HG02870 (cell line): ENCODE results near the gene COL27A1.

ENCODE experiments used
- ATAC-seq: cut with Tn5 transposase; IDR thresholded peaks from one replicate; pipeline ENCODE4 v1.9.1; 2021; ENCODE audit warnings: mild to moderate bottlenecking, moderate library complexity; ENCODE audit not compliant: unreplicated experiment

Gene COL27A1

GRCh38 chr9:114281473-114282103 lies 126.3 kb downstream of the COL27A1 start:
- ATAC-seq: no peak

- no peak for ATAC-seq
These were observed 126.8 kb downstream of the COL27A1 start for GRCh38 chr9:114282104-114282485.

GRCh38 chr9:114282507-114282906 lies 127.2 kb downstream of the COL27A1 start:
- ATAC-seq: no peak

GRCh38 chr9:114282926-114283325 lies 127.6 kb downstream of the COL27A1 start:
- ATAC-seq: no peak

GRCh38 chr9:114283551-114284111 lies 128.3 kb downstream of the COL27A1 start:
- ATAC-seq: no peak

GRCh38 chr9:114284316-114285060 lies 129.2 kb downstream of the COL27A1 start:
- no peak for ATAC-seq

GRCh38 chr9:114285166-114285867 lies 130.0 kb downstream of the COL27A1 start:
- ATAC-seq: no peak

- no peak for ATAC-seq
These were observed 130.9 kb downstream of the COL27A1 start for GRCh38 chr9:114286146-114286679.

GRCh38 chr9:114287001-114287762 lies 131.8 kb downstream of the COL27A1 start:
- no peak for ATAC-seq

- ATAC-seq: no peak
These were observed 132.4 kb downstream of the COL27A1 start for GRCh38 chr9:114287763-114288192.

- ATAC-seq: no peak
These were observed 133.1 kb downstream of the COL27A1 start for GRCh38 chr9:114288193-114289091.

GRCh38 chr9:114289106-114289505 lies 133.8 kb downstream of the COL27A1 start:
- ATAC-seq: no peak

- no peak for ATAC-seq
These were observed 134.5 kb downstream of the COL27A1 start for GRCh38 chr9:114289571-114290481.

- no peak for ATAC-seq
These were observed 135.2 kb downstream of the COL27A1 start for GRCh38 chr9:114290561-114290986.

- ATAC-seq: no peak
These were observed 135.7 kb downstream of the COL27A1 start for GRCh38 chr9:114291064-114291474.

- ATAC-seq: no peak
These were observed 136.7 kb downstream of the COL27A1 start for GRCh38 chr9:114291886-114292590.

GRCh38 chr9:114294664-114295063 lies 139.3 kb downstream of the COL27A1 start:
- no peak for ATAC-seq

GRCh38 chr9:114296338-114296737 lies 141.0 kb downstream of the COL27A1 start:
- ATAC-seq: no peak
